ENCODE data around the gene ZBTB42.

- TF ChIP-seq, protein P1, sequence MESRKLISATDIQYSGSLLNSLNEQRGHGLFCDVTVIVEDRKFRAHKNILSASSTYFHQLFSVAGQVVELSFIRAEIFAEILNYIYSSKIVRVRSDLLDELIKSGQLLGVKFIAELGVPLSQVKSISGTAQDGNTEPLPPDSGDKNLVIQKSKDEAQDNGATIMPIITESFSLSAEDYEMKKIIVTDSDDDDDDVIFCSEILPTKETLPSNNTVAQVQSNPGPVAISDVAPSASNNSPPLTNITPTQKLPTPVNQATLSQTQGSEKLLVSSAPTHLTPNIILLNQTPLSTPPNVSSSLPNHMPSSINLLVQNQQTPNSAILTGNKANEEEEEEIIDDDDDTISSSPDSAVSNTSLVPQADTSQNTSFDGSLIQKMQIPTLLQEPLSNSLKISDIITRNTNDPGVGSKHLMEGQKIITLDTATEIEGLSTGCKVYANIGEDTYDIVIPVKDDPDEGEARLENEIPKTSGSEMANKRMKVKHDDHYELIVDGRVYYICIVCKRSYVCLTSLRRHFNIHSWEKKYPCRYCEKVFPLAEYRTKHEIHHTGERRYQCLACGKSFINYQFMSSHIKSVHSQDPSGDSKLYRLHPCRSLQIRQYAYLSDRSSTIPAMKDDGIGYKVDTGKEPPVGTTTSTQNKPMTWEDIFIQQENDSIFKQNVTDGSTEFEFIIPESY (IDR thresholded peaks at IDR 0.05; ENCODE audit: borderline replicate concordance, low read depth) = no peak
- TF ChIP-seq EZH2phosphoT487 (IDR thresholded peaks at IDR 0.05; ENCODE audit: borderline replicate concordance, low read depth) = no peak
- TF ChIP-seq, protein P2, sequence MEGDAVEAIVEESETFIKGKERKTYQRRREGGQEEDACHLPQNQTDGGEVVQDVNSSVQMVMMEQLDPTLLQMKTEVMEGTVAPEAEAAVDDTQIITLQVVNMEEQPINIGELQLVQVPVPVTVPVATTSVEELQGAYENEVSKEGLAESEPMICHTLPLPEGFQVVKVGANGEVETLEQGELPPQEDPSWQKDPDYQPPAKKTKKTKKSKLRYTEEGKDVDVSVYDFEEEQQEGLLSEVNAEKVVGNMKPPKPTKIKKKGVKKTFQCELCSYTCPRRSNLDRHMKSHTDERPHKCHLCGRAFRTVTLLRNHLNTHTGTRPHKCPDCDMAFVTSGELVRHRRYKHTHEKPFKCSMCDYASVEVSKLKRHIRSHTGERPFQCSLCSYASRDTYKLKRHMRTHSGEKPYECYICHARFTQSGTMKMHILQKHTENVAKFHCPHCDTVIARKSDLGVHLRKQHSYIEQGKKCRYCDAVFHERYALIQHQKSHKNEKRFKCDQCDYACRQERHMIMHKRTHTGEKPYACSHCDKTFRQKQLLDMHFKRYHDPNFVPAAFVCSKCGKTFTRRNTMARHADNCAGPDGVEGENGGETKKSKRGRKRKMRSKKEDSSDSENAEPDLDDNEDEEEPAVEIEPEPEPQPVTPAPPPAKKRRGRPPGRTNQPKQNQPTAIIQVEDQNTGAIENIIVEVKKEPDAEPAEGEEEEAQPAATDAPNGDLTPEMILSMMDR (IDR thresholded peaks at IDR 0.05) = no peak
- TF ChIP-seq FOSL2 (IDR thresholded peaks at IDR 0.05; ENCODE audit: borderline replicate concordance, low read depth) = no peak
- no peak for TF ChIP-seq GABPA (IDR thresholded peaks at IDR 0.05; ENCODE audit: low read depth)
- no peak for TF ChIP-seq FOXJ3 (CRISPR knock-in tag; IDR thresholded peaks at IDR 0.05)
- TF ChIP-seq RAD21 (IDR thresholded peaks at IDR 0.05; ENCODE audit: low read length) = no peak
- TF ChIP-seq TAF1 (IDR thresholded peaks at IDR 0.05; ENCODE audit: borderline replicate concordance, low read depth, low read length) = no peak
- TF ChIP-seq POLR2AphosphoS5 (IDR thresholded peaks at IDR 0.05; ENCODE audit: low read depth, low read length) = no peak
- TF ChIP-seq, protein P3, sequence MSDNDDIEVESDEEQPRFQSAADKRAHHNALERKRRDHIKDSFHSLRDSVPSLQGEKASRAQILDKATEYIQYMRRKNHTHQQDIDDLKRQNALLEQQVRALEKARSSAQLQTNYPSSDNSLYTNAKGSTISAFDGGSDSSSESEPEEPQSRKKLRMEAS (IDR thresholded peaks at IDR 0.05; ENCODE audit: low read depth) = no peak
- TF ChIP-seq YY1 (IDR thresholded peaks at IDR 0.05; ENCODE audit: low read depth) = no peak
- TF ChIP-seq, protein P4, sequence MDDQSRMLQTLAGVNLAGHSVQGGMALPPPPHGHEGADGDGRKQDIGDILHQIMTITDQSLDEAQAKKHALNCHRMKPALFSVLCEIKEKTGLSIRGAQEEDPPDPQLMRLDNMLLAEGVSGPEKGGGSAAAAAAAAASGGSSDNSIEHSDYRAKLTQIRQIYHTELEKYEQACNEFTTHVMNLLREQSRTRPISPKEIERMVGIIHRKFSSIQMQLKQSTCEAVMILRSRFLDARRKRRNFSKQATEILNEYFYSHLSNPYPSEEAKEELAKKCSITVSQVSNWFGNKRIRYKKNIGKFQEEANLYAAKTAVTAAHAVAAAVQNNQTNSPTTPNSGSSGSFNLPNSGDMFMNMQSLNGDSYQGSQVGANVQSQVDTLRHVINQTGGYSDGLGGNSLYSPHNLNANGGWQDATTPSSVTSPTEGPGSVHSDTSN (IDR thresholded peaks at IDR 0.05) = no peak
- TF ChIP-seq RFX5 (IDR thresholded peaks at IDR 0.05; ENCODE audit: low read length) = no peak
- TF ChIP-seq, protein P5, sequence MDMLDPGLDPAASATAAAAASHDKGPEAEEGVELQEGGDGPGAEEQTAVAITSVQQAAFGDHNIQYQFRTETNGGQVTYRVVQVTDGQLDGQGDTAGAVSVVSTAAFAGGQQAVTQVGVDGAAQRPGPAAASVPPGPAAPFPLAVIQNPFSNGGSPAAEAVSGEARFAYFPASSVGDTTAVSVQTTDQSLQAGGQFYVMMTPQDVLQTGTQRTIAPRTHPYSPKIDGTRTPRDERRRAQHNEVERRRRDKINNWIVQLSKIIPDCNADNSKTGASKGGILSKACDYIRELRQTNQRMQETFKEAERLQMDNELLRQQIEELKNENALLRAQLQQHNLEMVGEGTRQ (IDR thresholded peaks at IDR 0.05; ENCODE audit: borderline replicate concordance, low read depth, low read length) = no peak
Observed at GRCh38 chr14:104782086-104782807, 18.7 kb upstream of the ZBTB42 start.
